Gastroesophageal sphincter (tissue), 3 donors: ENCODE data around the gene PUM1.
"Not testable (repeated sequence)": the region's sequence is repeated elsewhere in the genome, so short reads cannot be mapped to it uniquely, and the experiment has no call there.

Experiments
- EP300 ChIP-seq: sonication (generic); formaldehyde crosslinking; IDR thresholded peaks from one replicate; pipeline ENCODE4 v1.6.1; 2017; ENCODE audit warnings: antibody characterized with exemption, mild to moderate bottlenecking
- POLR2A ChIP-seq, 2 donors: fragments of 450-650 bp; IDR thresholded peaks; one replicate each; pipeline ENCODE4 v1.6.1; 2017; ENCODE audit warnings: antibody characterized with exemption in 2 of 2, mild to moderate bottlenecking in 2 of 2, moderate library complexity in 1 of 2
- POLR2AphosphoS5 ChIP-seq: sonication (generic); formaldehyde crosslinking; IDR thresholded peaks from one replicate; pipeline ENCODE4 v1.6.1; 2017; ENCODE audit warnings: antibody characterized with exemption
- TF ChIP-seq, protein P1 (sequence below), 4 experiments: fragments of 200-600 bp in 2 of 4; fragments of 450-650 bp in 2 of 4; sonication (generic) in 1 of 4; IDR thresholded peaks; one replicate each; pipeline ENCODE4 v1.5.1; 2017 to 2019; ENCODE audit warnings: antibody characterized with exemption in 4 of 4, mild to moderate bottlenecking in 2 of 4, moderate library complexity in 2 of 4

DNA sequence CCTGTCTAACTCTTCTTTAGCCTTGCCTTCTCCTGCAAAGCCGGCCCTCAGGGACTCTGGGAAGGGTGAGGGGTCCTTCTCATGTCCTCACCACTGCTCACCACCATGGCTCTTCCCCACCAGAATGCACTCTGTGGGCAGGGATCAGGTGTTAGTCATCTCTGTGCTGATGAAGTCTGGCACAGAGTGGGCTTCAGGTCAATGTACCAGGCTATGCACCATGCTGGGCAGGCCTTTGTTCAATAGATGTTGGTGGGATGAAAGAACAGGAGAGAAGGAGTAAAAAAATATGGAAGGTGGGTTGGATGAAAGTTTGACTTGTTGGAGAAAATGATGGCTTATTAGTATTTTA lies 116.1 kb downstream of the PUM1 start:
- TF ChIP-seq, protein P1, sequence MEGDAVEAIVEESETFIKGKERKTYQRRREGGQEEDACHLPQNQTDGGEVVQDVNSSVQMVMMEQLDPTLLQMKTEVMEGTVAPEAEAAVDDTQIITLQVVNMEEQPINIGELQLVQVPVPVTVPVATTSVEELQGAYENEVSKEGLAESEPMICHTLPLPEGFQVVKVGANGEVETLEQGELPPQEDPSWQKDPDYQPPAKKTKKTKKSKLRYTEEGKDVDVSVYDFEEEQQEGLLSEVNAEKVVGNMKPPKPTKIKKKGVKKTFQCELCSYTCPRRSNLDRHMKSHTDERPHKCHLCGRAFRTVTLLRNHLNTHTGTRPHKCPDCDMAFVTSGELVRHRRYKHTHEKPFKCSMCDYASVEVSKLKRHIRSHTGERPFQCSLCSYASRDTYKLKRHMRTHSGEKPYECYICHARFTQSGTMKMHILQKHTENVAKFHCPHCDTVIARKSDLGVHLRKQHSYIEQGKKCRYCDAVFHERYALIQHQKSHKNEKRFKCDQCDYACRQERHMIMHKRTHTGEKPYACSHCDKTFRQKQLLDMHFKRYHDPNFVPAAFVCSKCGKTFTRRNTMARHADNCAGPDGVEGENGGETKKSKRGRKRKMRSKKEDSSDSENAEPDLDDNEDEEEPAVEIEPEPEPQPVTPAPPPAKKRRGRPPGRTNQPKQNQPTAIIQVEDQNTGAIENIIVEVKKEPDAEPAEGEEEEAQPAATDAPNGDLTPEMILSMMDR (IDR thresholded peaks at IDR 0.05), result not testable (repeated sequence)
- not testable (repeated sequence) for TF ChIP-seq POLR2A (IDR thresholded peaks at IDR 0.05); POLR2AphosphoS5; EP300
